NAMALWA (cell line): Measurements from ENCODE around the gene PTPRF.

ENCODE experiments used
- DNase-seq: peaks from one replicate; pipeline ENCODE4 v3.0.0-alpha.2; 2015; ENCODE audit warnings: low spot score

The PTPRF gene

DNA sequence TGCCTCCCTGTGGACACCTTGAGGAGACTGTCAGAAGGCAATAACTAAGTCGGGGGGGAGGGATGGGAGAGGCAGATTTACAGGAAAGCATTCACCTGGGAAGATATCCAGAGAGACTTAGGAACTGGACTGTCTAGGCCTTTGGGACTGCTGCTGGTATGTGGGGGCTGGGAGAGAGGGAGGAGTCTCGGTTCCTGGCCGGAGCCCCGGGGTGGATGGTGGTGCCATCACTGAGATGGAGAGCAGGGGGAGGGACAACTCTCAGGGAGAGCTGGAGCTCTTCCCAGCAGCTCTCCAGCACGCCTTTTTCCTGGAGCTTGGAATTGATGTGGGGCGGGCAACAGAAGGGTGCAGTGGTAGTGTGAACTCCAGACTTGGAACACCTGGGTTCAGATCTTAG is 22.1 kb downstream of the PTPRF start:
- no peak for DNase-seq

DNA sequence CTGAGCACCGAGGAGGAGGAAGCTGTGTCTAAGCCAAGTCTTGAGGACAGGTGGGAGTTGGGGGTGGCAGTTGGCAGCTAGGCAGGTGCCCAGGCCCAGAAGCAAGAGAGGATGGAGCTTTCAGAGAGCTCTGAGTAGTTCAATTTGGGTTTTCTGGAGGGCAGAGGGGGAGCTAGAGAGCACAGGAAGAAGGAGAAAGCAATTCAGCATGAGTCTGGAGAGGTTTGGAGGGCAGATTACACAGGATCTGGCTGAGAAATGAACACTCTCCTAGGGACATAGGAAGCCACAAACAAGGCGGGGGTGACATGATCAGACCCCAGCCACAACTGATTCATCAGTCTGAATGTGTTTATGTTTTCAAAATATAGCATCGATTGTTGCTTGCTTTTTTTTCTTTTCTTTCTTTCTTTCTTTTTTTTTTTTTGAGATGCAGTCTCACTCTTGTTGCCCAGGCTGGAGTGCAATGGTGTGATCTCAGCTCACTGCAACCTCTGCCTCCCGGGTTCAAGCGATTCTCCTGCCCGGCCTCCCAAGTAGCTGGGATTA is 23.8 kb downstream of the PTPRF start:
- DNase-seq: peak; percentile 76

- no peak for DNase-seq
Measured at GRCh38 chr1:43556782-43557181, 26.1 kb downstream of the PTPRF start.

DNA sequence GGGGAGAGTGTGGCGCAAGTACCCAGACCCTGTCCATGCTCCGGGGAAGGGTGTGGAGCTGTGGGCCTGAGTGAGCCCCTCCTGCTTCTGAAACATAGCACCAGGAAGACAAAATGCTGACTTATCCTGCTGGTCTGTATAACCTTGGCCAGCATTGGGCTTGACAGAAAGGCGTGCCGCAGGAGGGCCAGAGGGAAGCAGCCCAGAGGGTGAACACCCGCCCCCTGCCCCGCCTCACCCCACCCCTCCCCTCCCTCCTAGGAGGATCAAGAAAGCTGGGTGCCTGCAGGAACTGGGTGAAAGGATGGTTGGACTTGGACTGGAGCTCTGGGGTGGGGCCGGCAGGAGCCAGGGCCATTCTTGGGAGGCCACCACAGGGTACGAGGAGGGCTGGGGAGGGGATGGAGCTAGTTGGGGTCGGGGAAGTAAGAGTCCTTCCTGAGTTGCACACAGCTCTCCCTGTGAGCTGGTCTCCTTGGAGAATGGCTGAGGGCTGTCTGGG is 27.1 kb downstream of the PTPRF start:
- DNase-seq: no peak

DNA sequence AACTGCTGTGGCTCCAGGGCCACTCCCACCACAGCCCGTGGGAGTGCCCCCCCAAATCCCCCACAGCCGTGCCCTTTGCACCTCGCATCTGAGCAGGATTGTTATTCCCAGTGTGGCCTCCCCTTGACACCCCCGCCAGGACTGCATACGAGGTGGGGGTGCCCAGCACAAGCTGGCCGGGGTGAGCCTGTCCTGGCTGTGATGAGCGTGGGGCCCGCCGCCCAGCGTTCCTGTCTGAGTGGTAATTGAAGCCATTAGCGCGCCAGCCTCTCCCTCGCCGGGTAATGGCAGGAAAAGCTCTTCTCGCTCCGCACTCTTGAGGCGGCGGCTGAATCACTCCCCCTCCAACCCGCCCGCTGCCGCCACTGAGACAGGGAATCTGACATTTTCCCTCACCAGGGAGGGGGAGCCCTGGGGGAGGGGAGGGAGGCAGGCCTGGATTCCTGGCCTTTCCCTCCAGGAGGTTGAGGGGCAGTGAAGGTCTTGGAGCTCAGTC is 27.7 kb downstream of the PTPRF start:
- no peak for DNase-seq

- no peak for DNase-seq
Measured at GRCh38 chr1:43559714-43560113, 29.0 kb downstream of the PTPRF start.

GRCh38 chr1:43560286-43560685 is 29.6 kb downstream of the PTPRF start:
- no peak for DNase-seq

- no peak for DNase-seq
Measured at GRCh38 chr1:43563876-43564539, 33.3 kb downstream of the PTPRF start.

- DNase-seq: no peak
Measured at GRCh38 chr1:43564551-43565348, 34.1 kb downstream of the PTPRF start.

DNA sequence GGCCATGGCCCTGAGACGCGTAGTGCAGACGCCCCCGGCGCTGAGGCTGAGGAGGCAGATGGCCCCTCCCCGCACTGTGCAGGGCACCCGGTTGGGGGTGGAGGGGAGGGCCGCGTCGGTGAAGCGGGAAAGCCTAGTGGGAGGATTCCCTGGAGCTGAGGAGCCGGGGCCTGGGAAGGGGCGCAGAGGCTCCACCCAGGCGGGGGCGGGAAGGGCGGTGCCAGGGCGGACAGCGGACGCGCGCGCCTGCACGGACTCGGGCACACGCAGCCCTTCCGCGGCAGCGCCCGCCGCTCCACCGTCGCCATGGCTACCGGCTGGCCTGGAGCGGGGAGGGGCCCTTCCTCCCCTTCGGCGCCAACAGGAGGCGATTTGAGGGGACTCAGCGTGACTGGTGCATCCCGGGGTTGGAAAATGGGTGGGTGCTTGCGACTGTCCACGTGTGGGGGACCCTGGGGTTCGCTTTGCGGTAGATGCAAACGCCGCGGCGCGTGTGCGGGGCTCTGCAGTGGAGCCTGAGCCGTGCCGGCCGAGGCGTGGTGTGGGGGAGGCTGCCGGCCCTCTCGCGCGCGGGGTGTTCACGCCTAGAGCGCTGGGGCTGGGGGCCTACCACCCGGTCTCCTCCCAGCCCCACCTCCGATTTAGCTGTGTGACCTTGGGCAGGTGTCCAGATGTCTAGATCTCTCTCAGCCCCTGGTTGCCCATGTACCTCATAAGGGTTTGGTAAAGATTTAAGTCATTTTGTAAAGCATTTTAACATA is 35.1 kb downstream of the PTPRF start:
- DNase-seq: no peak

GRCh38 chr1:43566382-43567044 is 35.8 kb downstream of the PTPRF start:
- DNase-seq: no peak

- DNase-seq: peak; percentile 15
Measured at GRCh38 chr1:43569175-43569574, 38.5 kb downstream of the PTPRF start.

GRCh38 chr1:43570277-43570676 is 39.6 kb downstream of the PTPRF start:
- no peak for DNase-seq

DNA sequence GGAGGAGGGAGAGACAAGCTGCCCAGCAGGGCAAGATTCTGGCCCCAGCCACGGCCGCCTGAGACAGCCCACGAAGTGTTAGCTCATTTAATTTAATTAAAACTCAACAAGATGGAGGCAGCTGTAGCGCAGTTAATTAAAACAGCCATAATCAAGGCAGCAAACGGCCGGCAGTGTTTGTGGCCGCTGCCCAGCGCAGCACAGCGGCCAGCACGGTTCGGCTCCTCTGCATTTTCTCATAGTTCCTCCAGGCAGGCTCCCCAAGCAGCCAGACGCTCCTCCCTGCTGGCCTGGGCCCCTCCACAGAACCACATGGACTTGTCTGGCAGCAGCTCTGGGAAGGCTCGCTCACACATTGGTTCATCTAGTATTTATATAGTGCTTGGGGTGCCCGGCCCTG is 40.0 kb downstream of the PTPRF start:
- DNase-seq: no peak

DNA sequence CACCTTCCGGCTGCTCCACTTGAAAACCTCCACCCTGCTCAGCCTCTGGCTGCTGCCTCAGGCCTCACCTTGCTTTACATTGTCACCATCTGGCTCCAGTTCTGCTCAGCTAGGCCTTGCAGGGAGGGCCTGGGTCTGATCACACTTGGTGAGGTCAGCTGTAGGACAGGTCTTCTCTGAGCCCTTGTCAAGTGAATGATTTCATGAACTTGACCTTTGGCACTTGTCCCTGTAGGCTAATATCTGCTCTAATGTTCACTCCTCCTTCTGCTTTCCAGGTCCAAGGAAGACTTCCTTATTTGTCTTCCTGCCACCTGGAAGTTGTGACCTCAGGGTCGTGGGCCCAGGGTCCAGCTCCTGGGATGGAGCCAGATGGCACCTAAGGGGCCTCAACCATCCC is 41.4 kb downstream of the PTPRF start:
- no peak for DNase-seq

DNA sequence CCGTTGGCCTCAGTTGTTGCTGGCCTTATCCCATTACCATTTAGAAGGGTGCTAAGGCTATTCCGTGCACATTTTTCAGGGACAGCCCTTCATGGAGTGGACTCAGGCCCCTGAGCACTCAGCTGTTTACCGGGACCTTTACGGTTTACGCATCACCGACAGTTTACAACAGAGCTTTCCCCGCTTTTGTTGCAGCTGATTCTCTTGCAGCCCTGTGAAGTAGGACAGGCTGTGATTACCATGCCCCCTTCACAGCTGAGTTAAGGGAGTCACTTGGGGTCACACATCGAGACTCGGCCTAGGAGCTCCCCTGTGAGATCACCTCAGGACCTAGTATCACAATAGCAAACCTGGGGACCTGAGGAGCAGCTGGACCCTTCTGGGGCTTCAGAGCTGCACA is 41.9 kb downstream of the PTPRF start:
- DNase-seq: no peak

GRCh38 chr1:43573066-43573800 is 42.5 kb downstream of the PTPRF start:
- no peak for DNase-seq

DNA sequence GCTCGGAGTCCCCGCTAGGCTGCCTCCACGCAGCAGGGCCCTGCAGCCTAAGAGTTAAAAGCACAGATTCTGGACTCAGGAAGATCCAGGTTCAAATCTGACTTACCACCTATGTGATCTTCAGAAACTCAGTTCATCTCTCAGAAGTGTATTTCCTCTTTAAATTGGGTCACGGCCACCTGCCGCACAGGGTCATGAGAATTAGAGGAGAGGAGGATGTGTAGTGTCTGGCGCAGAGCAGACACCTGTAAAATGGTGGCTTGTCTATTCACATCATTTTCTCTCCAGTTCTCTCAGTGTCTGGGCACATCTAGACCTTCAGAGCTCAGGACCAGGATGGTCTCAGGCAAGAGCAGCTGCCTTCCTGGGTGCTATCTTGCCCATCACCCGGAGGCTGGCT is 45.8 kb downstream of the PTPRF start:
- DNase-seq: no peak

DNA sequence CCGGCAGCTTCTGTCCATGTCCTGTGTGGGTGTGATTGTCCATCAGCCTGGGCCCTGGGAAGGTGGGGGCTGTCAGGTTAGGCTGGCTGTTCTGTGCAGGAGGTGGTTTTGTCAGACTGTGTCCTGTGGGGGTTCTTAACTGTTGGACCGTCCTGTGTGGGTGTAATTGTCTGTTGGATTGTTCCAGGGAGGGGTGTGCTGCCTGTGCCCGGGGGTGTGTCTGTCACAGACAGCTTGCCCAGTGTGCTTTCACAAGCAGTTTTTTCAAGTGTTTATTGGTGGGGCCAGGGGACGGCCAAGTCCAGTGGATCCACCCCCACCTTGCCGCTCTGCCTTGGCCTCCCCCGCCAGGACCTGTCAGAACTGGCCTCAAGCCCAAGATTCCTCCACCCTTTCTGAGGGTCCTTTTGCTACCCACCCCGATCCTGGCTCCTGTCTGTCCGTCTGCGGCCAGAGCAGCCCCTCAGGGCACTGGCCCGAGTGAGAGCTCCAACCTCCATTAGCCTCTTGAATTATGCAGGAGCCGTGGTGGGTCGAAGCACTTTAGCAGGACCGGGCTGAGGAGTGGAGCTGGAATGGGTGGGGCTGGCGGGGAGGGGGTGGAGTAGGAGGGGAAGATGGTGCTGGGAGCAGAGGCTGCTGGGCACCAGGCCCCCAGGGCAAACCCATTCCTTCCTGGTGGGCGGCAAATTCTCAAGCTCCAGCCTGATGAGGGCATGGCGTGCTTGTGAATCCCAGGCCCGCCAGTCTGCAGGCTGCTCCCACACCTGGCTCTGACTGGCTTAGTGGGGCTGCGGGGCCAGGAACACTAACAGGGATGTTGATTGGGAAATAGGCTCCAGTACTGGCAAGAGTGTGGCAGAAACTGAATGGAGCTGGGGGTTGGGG is 47.2 kb downstream of the PTPRF start:
- no peak for DNase-seq

DNA sequence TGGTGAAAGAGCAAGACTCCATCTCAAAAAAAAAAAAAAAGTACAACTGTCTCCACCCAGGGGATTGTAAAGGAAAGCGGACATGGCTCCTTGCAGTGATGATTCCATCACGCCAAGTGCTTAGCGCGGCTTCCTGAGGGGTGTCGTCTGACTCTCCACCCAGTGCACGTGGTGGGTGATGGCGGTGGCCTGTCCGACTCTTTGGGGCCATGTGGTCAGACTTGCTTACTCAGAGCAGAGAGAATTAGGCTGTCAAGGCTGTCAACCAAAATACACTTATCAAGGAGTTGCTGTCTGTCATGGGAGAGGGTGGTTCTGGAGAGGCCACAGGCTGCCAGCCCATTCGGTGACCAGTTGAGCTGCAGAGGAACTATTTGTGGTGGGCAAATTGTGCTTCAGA is 49.4 kb downstream of the PTPRF start:
- no peak for DNase-seq
